ENCODE data around the gene HMG20A.

HMG20A gene

GRCh38 chr15:77502379-77503095 is 81.8 kb downstream of the HMG20A start:
- no peak for DNase-seq

GRCh38 chr15:77503240-77503639 is 82.6 kb downstream of the HMG20A start:
- DNase-seq = no peak

GRCh38 chr15:77503764-77504163 is 83.1 kb downstream of the HMG20A start:
- no peak for DNase-seq

- no peak for DNase-seq
Observed at GRCh38 chr15:77504306-77504705, 83.6 kb downstream of the HMG20A start.

- no peak for DNase-seq
Observed at GRCh38 chr15:77504871-77505270, 84.2 kb downstream of the HMG20A start.

GRCh38 chr15:77505556-77505955 is 84.9 kb downstream of the HMG20A start:
- DNase-seq = no peak

GRCh38 chr15:77506311-77507142 is 85.8 kb downstream of the HMG20A start:
- no peak for DNase-seq

GRCh38 chr15:77507143-77507897 is 86.6 kb downstream of the HMG20A start:
- no peak for DNase-seq

GRCh38 chr15:77507911-77508310 is 87.2 kb downstream of the HMG20A start:
- no peak for DNase-seq

- no peak for DNase-seq
Observed at GRCh38 chr15:77508541-77509243, 88.0 kb downstream of the HMG20A start.

GRCh38 chr15:77510066-77511057 is 89.7 kb downstream of the HMG20A start:
- DNase-seq = no peak

- DNase-seq = no peak
Observed at GRCh38 chr15:77511869-77512268, 91.2 kb downstream of the HMG20A start.

GRCh38 chr15:77513226-77513625 is 92.5 kb downstream of the HMG20A start:
- no peak for DNase-seq

- DNase-seq = no peak
Observed at GRCh38 chr15:77514641-77515402, 94.1 kb downstream of the HMG20A start.

- DNase-seq = no peak
Observed at GRCh38 chr15:77515613-77516012, 94.9 kb downstream of the HMG20A start.

GRCh38 chr15:77516076-77516475 is 95.4 kb downstream of the HMG20A start:
- no peak for DNase-seq

- no peak for DNase-seq
Observed at GRCh38 chr15:77516786-77517185, 96.1 kb downstream of the HMG20A start.

GRCh38 chr15:77517579-77517978 is 96.9 kb downstream of the HMG20A start:
- no peak for DNase-seq

GRCh38 chr15:77518458-77518857 is 97.8 kb downstream of the HMG20A start:
- no peak for DNase-seq

- DNase-seq = no peak
Observed at GRCh38 chr15:77519540-77519939, 98.9 kb downstream of the HMG20A start.

GRCh38 chr15:77521206-77521605 is 100.5 kb downstream of the HMG20A start:
- DNase-seq = no peak

Measured in stimulated activated CD4-positive, alpha-beta T cell treated with anti-CD3 and anti-CD28 coated beads, Interleukin-15, amount 100 ng/mL, for 24 hours (primary cell).